ENCODE measurements around the gene SLC23A3.

GRCh38 chr2:219125886-219126270 is 44.0 kb downstream of the SLC23A3 start:
- TF ChIP-seq POLR2A (IDR thresholded peaks at IDR 0.05) (no peak), CTCF (IDR thresholded peaks at IDR 0.05) (no peak)
